HG03460 (cell line): ENCODE measurements around the gene DSTN.

ENCODE experiments used
- ATAC-seq: cut with Tn5 transposase; IDR thresholded peaks from one replicate; pipeline ENCODE4 v1.9.1; 2021; ENCODE audit not compliant: unreplicated experiment

Gene DSTN

DNA sequence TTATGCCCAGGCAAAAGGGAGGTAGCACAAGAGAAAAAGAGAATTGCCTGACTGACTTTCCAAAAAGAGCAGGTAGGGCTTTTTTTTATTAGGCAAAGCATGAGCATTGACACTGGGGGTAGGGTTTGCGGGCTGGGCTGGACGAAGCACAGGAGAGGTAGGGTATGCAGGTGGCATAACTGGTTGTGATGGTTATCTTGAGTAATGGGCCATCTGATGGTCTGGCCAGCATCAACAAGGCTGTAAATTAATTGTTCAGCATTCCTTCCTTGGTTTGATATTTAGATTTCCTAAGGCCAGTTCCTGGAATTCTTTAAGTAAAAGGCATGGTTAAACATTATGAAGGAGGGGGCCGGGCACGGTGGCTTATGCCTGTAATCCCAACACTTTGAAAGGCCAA is 24.7 kb upstream of the DSTN start:
- ATAC-seq = no peak

DNA sequence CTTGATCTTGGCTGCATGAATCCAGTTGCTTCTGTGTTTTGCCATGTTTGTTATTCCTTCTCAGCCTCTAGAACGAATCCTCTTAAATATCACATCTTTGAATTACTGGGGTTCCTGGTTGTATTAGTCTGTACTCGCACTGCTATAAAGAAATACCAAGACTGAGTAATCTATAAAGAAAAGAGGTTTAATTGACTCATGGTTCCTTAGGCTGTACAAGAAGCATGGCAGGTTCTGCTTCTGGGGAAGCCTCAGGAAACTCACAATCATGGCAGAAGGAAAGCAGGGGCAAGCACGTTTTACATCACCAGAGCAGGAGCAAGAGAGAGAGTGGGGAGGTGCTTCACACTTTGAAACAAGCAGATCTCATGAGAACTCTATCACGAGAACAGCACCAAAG is 20.7 kb upstream of the DSTN start:
- no peak for ATAC-seq

DNA sequence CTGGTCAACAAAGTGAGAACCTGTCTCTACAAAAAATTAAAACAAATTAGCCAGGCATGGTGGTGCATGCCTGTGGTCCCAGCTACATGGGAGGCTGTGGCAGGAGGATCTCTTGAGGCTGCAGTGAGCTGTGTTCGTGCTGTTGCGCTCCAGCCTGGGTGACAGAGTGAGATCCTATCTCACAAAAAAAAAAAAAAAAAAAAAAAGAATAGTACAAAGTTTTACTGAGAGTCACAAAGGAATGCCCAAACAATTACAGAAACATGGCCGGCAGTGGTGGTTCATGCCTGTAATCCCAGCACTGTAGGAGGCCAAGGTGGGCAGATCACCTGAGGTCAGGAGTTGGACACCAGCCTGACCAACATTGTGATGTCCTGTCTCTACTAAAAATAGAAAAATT is 14.8 kb upstream of the DSTN start:
- no peak for ATAC-seq

DNA sequence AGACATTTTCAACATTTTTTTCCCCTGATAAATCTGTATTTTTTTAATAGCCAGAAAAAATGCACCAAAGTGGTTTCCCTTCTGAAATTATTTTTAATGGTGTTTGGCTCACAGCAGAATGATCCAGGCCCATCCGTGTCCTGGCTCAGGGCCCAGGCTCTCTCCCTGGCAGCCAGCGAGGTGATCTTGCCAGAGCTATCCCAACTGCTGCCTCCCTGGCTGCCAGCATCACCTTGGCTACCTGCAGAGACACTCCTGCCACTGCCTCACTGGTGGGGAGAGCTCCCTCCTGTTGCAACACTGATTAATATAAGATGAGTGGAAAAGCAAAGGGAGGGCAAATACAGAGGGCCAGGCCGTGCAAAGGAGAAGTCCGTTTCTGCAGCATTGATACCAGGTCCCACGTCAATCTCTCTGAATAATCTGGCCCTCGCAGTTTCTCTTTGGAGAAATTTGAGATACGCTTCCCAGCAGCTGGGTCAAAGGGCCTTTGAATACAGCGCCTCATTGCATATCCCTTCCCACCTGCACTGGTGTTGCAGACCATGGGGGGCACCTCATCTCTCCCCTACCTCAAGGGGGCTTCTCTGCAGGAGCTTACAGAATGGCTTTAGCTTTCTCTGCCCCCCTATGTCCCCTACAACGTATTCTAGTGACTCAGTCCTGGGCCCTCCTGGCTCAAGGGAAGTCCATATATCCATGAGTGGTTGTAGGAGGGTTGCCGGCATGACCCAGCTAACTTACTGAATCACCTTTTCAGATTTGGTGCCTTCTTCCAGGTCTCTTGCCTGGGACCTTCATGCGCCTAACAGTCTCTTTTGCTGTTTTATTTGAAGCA is 12.8 kb upstream of the DSTN start:
- ATAC-seq = no peak

DNA sequence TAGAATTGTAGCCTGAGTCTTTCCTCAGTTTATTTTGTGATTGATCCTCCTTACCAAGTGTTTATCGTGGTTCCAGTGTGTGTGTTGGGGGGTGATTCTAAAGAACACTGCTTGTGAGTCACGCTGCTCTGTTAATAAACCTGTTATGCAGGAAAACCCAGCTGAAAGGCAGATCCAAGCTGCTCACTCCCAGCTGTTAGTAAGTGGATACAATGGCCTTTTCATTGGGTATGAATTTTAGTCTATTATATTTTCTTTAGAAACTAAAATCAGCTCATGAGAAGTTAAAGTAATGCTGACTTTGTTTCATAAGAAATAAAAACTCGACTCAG is 12.2 kb upstream of the DSTN start:
- no peak for ATAC-seq

DNA sequence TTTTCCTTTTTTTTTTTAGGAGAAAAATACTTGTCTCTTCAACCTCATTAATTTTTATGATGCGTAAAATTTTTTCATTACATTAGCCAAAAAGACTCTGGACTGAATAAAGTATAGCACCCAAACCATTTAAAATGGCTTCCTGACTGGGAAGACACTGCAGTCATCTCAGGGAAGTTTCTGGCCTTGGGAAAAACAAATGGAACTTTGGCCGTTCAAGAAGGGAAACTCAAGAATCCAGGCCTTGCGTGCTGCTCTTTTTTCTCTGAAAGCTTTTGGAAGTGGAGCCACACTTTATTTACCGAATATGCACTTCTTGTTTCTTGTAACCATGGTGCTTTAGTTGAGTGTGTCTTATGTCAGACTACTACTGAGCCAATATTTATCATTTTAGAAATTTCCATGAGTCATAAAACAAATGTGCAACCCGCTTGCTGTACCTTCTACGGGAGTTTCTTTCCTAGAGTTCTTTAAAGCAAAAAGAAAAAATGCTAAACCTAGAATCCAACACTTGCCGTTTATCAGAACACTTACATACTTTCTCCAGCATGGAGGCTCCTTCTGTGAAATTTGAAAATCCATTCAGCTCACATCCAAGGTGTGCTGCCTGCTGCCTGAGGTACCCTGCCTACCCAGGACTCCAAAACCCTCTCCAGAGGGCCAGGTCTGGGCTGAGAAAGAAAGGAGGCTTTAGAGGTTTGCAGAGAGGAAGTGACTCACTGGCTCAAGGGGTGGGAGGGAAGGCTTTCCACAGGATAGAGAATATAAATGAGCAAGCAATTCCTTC is 11.5 kb upstream of the DSTN start:
- no peak for ATAC-seq

DNA sequence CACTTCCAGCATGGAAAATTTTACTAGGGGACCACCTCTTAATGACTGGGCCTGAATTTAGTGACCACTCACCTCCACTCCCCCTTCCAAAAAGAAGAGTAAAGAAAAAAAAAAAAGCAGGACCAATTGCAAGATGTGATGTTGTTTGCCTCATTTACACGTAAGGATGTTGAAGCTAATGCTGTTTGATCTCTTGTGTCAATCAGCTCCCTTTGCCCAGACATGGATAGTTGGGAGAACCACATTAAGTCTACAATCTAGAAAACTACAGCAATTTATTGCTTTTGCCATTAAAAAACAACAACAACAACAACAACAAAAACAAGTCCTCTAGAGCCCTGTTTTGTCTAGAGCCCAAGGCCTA is 11.0 kb upstream of the DSTN start:
- ATAC-seq = no peak

DNA sequence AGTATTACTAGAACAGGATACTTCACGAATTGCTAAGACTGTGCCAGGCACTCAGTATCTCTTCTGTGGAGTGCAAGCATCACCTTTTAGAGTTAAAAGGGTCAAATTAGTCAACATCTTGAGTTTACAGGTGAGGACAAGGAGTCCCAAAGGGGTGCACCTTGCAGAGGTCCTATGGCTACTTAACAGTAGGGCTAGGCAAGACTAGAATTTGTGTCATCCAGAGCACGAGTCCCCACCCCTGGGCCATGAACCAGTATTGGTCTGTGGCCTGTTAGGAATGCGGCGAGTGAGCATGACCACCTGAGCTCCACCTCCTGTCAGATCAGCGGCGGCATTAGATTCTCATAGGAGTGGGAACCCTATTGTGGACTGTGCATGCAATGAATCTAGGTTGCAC is 10.5 kb upstream of the DSTN start:
- no peak for ATAC-seq

DNA sequence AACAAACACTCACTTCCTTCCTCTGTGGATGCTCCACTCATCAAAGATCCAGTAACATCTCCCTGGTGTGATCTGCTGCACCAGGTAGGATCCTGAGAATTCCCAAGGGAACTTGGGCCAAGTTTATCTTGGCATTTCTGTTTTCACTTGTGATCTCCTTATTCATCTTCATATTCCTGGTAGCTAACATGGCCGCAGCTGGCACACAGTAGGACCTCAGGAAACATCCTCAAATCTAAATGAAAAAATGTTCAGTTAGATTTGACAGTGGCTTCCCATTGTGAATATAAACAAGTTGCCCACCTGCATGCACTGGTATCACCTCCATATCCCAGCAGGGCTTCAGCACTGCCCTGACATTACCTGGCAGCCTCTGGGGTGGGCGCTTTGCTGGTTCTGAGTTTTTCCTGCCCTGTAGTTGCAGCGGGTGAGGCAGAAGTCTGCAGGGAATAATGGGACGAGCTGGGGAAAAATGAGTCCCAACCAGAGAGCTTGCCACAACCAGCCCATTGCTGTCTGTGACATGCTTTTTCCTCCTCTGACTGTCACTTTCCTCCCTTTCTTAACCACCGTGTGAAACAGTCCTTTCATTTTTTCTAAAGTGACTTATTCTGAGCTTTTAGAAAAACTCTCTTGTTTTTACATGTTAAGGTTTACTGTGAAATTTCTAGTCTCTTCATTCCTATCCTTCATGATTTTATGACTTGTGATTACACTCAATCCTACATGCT is 9.4 kb upstream of the DSTN start:
- no peak for ATAC-seq

DNA sequence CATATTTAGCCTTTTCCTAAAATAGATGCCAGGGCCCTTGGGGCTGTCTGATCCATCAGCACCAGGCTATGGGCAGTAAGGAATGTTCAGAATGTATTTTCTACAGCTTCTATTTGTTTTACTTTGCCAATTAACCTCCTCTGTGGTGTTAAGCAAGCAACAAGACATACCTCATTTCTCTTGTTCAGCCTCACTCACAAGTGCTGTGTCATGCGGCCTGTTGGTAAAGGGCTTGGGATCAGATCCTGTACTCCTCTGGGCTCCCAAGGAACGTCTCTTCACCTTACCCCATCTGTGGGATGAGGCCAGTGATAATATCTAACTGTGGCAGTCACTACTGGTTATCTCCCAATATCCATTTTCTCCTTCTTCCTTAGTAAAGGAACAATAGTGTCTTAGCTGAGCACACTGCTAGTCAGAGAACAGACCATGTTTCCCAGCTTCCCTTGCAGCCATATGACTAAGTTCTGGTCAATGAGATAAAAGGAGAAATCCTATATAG is 7.0 kb upstream of the DSTN start:
- no peak for ATAC-seq

DNA sequence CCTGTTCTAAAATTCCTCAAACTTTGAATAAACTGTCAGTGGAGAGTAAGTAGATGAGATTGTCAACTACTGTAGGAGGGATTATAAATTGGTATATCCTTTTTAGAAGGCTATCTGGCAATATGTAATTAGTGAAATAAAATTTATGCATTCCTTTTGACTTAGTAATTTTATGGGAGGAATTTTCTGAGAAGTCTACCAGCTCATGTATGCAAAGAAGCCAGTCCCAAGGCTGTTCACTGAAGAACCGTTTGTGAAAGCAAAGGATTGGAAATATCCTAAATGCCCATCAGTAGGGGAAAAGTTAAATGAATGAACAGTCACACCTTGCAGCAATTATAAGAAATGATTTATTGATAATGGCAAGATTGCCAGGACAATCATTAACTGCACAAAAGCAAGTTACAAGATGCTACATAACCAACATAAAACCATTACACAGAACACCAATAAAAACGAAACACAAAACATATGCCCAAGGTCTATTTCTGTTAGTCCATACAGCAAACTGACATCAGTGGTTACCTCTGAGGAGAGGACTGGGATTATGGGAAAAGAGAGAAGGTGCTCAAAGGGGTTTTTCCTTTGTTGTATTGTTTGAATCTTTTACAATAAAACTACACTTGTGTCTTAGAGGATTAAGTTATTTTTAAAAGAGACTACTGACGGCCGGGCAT is 4.6 kb upstream of the DSTN start:
- ATAC-seq = no peak

DNA sequence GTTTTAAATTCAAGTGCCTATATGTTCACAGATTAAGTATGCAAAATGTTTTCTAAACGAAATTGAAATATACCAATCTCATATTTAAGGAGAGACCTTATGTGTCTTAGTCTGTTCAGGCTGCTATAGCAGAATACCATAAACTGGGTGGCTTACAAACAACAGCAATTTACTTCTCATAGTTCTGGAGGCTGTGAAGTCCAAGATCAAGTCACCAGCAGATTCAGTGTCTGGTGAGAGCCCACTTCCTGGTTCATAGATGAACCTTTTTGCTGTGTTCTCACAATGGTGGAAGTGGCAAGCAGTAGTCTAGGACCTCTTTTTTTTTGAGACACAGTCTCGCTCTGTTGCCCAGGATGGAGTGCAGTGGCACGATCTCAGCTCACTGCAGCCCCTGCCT is 3.5 kb upstream of the DSTN start:
- ATAC-seq = no peak

DNA sequence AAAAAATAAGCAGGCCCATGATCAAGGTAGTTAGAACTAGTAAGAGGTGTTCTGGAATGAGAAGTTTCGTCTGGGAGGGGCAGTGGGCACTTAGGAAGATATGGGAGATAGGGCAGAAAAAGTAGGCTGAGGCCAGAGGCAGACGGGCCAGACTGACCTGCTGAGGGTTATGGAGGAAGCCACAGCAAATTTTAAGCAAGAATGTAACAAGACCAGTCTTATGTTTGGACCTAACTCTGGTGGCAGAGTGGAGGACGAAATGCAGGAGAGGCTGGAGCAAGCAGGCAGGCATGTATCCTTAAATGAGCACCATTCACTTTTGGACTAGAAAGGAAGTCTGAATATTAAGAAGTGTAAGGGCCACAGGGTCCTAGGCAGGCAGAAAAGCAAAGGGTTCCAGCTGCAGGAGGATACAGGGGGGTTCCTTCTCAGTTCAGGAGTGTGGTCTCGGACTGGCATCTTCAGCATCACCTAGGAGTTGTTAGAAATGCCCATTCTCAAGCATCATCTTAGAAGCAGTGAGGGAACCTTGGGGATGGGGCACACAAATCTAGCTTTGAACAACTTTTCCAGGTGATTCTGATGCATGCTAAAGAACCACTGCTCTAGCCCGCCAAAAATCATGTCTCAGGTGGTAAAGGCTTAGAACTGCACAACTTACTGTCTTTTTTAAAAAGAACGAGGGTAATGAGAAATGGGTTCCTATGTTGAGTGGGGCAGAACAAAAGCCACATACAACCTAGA is 1.7 kb upstream of the DSTN start:
- no peak for ATAC-seq

DNA sequence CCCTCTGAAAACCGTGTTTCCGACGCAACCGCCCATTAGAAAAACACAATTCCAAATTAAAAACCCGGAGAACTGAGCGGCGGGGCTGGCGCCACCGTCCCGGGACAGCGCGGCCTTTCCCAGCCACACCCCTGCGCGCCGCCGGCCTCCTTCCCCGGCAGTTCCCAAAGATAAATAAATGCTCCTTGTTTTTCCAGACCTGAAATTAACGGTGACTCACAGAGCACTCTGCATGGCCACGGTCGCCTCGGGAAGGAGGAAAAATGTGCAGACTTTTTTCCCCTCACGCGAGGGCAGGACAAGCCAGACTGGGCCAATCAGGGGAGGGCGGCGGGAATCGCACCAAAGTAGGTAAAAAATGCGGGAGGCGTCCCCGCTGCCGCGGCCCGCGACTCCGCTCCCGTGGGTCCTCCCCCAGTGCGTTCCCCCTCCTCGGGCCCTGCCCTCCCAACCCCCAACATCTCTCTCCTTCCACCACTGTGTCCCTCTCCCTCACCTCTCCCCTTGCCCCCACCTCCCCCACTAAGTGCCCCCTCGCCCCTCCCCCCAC is 828 bp upstream of the DSTN start:
- no peak for ATAC-seq

DNA sequence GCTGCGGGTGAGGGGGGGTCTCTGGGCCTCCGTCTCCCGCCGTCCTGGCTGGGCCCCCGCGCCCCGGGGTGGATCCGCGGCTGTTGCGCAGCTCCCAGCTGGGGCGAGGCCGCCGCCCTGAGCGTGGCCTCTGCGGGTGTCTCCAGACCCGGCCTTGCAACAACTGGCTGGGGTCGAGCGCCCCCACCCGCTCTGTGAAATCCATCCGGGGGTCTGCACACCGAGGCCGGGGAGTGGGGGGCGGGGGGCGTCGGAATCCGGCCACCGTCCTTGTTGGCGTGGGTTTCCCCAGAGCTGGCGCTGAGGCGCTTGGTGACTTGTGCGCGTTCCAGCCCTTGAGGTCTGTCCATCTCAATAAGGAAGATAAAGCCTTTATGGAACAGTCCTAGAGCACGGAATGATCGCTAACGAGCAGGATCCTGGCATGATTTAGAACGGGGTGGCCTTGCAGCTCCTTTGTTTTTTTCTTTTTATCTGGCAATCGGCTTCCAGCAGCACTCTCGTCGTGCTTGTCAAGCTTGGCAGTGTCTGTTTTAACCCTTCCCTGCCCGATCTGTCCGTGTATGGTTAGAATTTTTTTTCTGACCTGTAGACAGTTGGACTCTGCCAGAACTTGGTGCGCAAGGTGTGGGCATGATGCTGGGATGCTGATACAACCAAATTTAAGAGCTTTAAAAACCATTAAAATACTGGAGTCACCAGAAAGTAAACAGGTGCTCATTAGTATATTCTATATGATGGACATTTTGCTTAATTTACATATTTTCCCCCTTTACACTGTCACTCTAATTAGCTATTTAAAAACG is 675 bp downstream of the DSTN start:
- ATAC-seq = peak; percentile 37

DNA sequence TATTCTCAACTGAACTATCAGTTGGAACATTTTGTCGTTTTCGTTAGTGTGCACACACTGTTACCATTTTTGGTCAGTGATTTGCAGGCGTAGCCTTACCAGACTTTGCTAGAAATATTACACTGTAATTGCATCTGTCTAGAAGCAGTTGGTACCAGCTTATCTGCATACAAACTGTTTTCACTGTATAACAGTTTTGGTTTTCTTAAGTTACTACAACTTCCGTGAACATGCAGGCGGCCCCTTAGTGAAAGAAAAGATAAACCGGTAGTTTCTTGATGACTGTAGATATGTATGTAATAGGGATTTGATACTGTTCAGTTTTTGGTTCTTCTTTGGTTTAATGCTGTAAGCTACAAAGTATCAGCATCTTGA is 1.3 kb downstream of the DSTN start:
- no peak for ATAC-seq

DNA sequence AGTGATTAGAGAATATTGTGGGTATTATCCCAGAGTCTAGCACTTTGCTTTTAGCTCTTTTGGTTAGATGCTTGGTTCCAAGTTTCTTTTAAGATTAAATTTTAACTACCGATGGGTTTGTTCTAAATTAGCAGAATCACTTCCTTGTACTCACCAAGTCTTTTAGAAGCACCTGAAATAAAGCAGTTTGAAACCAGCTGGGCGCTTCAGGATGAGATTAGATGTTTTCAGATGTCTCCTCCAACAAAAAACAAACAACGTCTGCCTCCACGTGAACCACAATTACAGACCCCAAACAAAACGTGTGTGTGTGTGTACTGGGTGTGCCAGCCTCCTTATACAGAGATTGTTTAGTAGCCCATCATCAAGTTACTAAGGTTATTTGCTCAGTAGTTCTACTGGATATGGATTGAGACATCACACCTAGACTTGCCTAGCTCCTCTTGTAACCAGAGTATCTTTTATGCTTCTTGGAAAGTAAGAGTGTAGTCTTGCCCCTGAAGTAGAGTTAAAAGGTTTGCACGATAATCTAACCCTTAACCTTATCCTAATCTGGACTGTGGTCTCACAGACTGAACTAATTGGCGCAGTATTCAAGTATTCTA is 2.3 kb downstream of the DSTN start:
- ATAC-seq = no peak

DNA sequence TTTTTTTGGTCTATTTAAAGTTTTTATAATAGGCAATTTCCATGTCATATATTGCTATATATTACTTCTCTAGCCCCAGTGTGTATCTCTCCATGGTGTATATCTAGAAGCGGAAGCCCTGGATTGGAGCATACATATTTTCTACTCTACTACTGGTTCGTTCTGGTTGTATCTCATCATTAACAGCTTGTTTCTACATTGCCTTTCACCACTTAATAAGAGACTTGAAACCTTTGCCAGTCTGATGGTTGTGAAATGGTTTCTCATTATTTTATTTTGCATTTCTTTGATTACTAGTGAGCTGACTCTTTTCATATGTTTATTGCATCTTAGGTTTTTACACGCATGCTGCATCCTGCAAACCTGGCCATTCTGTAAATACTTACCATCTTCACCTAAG is 3.6 kb downstream of the DSTN start:
- ATAC-seq = no peak

DNA sequence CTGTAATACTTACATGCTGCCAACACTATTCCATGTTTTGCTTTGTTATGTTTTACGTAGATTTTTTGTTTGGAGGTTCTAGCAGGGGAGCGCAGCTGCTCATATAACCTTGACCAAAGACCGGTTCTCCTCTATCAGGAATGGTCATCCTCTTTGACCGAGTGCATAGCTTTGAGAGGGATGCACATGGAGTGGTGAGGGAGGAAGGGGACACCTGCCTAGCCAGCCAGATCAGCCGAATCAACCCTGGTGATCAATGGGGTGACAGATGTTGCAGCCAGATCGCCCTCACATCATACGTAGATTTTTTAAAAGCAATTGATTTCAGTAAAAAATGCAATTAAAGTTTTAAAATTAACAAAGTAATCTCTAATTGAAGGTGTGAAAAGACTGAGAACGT is 6.3 kb downstream of the DSTN start:
- no peak for ATAC-seq
